ENCODE data around the gene DMXL2.

Gene DMXL2

DNA sequence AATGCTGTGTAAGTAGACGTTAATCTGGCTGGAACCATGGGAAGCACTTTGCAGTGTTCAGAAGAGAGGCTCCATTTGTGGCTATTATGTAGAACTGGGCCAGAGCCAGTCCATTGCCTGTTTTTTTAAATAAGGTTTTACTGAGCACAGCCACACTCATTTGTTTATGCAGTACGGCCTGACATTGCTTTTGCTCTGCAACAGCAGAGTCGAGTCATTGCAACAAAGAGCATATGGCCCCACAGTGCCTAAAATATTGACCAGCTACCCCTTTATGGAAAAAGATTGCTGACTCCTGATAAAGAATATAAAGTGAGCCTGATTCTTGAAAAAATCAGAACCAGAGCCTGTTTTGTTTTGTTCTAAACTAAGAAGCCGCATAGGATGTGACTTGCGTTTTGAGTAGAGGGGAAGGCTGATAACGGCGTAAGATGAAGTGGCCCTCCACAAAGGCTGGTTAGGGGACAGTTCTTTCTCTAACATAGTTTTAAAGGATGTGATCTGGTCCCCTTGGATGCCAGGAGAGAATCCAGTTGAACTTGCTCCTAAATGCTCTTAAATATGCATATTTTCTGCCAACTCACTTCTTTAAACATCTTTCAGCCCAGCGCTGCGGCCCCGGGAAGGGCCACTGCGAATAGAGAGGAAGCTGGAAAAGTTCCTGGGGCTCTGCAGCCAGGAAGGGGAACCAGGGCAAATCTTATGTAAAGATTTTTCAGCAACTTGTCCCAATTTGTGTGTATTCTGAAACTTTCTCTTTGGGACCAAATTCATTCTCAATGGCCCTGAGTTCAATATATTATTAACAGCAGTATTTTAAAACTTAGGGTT is 216.7 kb downstream of the DMXL2 start:
- DNase-seq (ENCODE audit: low read depth) = no peak

- no peak for DNase-seq (ENCODE audit: low read depth)
These were observed 218.4 kb downstream of the DMXL2 start for GRCh38 chr15:51403946-51404695.

GRCh38 chr15:51403072-51403878 is 219.3 kb downstream of the DMXL2 start:
- no peak for DNase-seq (ENCODE audit: low read depth)

DNA sequence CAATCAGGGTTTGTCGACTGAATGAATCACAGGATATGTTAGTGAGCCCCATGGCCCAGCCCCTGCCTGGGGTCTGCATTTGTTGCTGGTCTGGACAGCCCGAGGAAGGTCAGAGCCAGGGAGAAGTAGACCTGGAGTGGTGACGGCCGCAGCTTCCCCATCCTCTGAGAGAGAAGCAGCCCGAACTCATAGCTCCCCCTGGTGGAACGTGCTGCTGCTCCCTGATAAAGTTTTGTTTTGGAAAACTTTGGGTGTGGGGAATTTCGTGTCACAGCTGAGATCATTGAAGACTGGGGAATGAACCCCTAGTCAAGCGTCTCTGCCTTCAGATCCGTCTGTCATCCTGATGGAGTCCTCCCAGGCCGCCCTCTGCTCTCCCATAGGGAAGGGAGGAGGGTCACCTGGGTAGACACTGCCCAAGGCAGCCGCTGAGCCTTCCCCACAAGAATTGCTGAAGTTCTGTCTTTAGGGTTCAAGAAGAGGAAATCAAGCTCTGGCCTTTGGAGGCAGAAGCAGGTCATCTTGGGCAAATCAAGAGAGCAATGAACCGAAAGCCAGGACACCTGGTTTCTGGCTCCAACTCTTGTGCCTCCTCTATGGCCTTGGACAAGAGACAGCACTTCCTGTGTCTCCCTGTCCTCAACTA is 220.6 kb downstream of the DMXL2 start:
- no peak for DNase-seq (ENCODE audit: low read depth)

DNA sequence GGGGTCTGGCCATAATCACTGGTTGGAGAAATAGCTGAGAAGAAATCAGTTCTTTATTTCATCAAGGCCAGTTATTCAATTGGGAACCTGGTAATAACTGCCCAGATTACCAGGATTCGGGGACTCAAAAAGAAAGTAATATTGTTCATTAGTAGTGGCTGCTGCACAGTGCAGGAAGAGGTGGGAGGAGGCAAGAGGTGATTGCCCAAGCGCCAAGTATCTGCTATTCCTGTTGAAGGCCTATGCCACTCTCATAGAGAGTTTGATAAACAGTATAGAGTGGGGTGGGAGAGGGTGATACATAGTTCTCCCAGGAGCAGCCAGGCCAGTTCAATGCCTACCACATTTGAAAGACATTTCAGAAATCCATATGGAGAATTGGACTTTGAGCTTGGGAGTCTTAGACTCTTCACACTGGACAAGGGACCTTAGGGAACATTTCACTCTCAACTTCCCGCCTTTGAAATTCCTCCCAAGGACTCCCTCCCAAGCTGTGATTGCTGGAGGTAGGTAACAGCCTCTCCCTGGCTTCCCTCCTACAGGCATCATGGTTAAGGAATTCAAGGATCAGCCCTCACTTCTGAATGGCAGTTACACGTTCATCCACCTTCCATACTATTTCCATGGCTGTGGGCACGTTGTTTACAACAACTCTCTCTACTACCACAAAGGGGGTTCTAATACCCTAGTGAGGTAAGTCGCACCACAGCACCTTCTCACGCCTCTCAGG is 221.4 kb downstream of the DMXL2 start:
- no peak for DNase-seq (ENCODE audit: low read depth)

DNA sequence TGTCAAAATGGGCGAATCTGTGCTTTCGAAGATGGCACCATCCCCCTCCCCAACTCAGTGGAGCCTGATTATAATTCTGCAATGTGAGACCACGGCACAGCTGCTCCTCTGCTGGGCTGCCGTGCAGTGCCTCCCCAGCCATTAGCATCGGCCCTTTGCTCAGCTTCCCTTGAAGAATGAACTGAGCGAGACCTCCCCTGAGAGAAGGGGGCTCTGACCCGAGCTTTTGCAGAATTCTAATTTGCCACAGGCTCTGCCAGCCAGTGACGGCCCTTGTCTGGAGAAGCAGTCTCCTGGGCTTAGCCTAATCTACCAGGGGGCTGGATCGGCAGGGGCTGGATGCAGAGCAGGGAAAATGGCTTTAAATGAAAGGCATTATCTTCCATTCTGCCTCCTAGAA is 223.9 kb downstream of the DMXL2 start:
- no peak for DNase-seq (ENCODE audit: low read depth)

Measured in stimulated activated CD8-positive, alpha-beta memory T cell treated with anti-CD3 and anti-CD28 coated beads, Interleukin-4, amount 100 ng/mL, for 24 hours (primary cell).